GM18868 (cell line): ENCODE results near the gene AQP10.
"Not testable (repeated sequence)": the region's sequence is repeated elsewhere in the genome, so short reads cannot be mapped to it uniquely, and the experiment has no call there.

Source experiments
- ATAC-seq: cut with Tn5 transposase; IDR thresholded peaks from one replicate; pipeline ENCODE4 v1.9.1; 2021; ENCODE audit warnings: mild to moderate bottlenecking, moderate library complexity; ENCODE audit not compliant: unreplicated experiment

Gene AQP10

DNA sequence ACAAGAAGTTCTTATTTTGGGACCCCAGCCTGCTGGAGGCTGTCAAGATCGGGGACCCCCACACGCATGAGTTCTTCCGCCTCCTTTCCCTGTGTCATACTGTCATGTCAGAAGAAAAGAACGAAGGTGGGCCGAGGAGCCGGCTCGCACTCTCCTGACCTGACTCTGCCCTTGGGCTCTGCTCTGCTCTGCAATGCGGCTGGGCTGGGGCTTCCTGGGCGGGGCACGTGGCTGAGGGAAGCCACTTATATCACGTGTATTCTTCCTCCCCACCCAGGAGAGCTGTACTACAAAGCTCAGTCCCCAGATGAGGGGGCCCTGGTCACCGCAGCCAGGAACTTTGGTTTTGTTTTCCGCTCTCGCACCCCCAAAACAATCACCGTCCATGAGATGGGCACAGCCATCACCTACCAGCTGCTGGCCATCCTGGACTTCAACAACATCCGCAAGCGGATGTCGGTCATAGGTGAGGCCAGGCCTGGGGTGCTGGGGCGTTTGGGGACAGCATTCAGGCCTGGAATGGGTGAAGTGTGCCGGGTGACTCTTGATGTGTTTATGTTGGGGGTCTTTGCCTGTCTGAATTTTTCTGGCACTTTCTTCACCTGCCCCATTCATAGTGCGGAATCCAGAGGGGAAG, 22.1 kb downstream of the AQP10 start:
- ATAC-seq = no peak

DNA sequence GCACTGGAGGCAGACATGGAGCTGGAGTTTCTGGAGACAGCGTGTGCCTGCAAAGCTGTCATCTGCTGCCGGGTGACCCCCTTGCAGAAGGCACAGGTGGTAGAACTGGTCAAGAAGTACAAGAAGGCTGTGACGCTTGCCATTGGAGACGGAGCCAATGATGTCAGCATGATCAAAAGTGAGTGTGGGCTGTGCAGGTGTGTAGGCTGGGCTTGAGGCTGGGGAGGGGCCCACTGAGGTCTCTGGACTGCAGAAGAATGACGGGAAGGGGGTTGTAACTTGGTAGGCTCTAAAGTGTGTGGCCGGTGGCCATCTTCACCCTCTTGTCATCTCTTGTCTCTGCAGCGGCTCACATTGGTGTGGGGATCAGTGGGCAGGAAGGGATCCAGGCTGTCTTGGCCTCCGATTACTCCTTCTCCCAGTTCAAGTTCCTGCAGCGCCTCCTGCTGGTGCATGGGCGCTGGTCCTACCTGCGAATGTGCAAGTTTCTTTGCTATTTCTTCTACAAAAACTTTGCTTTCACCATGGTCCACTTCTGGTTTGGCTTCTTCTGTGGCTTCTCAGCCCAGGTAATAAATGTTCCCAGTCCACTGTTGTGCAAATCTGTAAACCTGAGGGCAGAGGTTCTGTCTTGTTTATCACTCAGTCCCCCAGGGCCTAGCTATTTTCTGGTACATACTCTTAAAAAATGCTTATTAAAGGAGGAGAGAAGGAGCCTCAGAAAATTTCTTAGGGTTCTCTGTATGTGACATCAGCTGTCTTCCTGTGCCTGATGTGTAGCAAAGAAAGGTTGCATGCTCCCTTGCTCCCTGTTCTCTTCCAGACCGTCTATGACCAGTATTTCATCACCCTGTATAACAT, 24.3 kb downstream of the AQP10 start:
- no peak for ATAC-seq

DNA sequence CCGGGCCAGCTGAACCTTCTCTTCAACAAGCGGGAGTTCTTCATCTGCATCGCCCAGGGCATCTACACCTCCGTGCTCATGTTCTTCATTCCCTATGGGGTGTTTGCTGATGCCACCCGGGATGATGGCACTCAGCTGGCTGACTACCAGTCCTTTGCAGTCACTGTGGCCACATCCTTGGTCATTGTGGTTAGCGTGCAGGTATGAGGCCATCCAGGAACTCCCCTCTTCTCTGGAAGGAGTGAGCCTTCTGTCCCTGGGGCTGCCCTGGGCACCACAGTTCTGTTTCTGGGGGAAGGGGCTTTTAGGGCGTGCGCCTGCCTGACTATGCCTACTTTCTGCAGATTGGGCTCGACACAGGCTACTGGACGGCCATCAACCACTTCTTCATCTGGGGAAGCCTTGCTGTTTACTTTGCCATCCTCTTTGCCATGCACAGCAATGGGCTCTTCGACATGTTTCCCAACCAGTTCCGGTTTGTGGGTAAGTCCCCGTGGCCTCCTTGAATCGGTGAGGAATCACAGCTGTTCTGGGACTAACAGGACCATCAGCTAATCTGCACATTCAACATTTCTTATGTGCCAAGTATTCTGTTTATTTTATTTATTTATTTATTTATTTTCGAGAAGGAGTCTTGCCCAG, 25.5 kb downstream of the AQP10 start:
- ATAC-seq = no peak

DNA sequence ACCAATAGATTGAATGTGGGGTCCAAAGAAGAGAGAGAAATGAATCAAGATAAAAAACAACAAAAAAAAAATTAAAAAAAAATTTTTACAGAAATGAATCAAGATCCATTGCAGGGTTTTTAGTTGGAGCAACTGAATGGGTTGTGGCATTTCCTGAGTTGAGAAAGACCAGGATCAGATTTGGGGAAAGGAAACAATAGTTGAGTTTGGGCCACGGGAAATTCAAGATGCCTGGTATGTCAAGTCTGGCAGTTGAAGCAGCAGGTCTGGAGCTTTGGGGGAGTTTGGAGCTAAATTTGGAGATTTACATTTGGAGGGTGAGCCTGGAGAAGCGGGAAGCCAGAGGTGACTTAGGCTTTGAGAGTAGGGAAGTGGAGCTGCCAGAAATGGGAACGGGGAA, 27.1 kb downstream of the AQP10 start:
- ATAC-seq = no peak

DNA sequence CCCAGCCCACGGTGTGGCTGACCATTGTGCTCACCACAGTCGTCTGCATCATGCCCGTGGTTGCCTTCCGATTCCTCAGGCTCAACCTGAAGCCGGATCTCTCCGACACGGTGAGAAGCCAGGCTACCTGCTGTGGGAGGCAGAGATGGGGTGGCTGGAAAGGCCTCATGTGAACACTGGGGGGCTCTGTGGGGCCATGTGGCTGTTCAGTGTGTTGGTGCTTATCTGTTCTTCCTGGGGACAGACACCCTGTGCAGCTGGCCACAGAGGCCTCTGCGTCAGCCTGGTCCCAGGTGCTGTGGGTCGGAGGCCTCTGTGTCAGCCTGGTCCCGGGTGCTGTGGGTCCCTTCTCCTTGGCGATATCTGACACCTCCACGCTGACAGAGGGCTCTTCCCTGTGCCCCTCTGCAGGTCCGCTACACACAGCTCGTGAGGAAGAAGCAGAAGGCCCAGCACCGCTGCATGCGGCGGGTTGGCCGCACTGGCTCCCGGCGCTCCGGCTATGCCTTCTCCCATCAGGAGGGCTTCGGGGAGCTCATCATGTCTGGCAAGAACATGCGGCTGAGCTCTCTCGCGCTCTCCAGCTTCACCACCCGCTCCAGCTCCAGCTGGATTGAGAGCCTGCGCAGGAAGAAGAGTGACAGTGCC, 27.7 kb downstream of the AQP10 start:
- ATAC-seq = no peak

DNA sequence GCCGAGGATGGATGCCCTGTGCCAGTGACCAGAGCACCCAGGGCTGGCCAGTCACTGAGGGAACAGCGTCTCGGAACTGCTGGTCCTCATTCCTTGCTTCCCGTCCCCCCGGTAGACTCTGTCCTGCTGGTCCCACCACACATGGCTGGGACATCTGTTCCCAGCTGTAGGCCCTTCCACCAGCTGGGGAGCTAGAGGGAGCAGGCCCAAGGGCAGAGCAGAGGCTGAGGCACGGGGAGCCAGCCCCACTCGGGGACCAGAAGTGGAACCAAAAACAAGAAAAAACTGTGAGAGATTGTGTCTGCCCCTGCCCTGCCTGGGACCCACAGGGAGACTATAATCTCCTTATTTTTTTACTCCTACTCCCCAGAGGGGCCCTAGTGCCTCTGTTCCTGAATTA, 28.2 kb downstream of the AQP10 start:
- ATAC-seq = no peak

DNA sequence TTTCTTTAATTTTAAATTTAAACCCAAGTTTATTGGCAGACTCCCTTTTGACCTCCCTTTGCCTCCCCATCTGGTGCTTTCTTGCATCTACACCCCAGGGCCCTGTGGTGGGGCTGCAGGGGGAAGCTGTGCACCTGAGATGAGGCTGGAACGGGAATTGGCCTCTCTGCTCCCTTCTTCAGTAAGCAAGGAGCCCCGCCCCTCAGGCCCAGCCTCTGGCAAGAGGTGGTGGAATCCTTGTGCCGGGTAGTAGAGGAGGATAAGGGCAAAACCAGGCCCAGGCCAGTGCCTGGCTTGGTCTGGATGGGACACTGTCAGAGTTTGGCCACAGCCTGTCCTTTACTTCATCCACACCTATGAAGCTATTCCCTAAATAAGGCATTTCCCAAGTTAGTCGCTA, 29.5 kb downstream of the AQP10 start:
- ATAC-seq = no peak

DNA sequence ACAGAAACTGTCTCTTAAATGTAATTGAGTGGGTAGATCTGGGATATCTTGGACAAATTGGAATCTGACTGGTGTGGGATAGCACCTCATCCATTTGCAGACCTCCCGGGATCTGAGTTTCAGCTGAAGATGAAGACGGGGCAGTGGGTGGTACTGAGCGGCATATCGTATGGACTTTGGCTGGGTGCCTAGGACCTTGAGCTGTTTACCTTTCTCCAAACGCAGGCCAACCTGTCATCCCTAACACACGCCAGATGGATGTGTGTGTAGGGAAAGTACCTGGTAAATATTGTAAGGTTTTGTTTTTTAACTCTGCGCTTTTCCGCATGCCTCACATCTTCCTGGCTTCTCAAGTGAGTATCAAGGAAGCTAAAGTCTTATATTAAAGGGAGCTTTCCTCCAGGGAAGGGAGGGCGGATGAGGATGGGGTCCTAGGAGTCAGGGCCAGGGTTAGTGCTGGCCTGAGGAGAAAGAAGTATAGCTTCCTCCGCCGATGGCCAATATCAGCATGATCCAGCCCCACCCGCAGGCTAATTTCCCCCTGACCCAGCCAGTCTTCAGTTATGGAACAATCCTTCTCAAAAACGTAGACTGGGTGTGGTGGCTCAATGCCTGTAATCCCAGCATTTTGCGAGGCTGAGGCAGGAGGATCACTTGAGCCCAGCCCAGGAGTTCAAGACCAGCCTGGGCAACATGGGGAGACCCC, 30.6 kb downstream of the AQP10 start:
- ATAC-seq = no peak

DNA sequence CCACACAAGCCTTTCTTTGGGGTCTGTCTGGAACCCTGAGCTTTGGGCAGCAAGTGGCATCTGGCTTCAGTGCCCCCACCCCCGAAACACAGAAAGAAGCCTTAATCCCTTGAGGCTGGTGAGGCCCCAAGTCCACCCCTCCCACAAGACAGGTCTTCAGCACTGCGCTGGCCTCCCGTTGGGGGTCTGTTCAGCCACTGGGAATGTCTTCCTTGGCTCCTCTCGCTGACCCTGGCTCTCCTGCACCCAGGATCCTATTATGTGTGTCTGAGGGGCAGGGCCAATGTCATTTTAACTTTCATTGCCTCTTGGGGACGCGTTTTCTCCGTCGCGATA, 31.3 kb downstream of the AQP10 start:
- ATAC-seq = no peak

DNA sequence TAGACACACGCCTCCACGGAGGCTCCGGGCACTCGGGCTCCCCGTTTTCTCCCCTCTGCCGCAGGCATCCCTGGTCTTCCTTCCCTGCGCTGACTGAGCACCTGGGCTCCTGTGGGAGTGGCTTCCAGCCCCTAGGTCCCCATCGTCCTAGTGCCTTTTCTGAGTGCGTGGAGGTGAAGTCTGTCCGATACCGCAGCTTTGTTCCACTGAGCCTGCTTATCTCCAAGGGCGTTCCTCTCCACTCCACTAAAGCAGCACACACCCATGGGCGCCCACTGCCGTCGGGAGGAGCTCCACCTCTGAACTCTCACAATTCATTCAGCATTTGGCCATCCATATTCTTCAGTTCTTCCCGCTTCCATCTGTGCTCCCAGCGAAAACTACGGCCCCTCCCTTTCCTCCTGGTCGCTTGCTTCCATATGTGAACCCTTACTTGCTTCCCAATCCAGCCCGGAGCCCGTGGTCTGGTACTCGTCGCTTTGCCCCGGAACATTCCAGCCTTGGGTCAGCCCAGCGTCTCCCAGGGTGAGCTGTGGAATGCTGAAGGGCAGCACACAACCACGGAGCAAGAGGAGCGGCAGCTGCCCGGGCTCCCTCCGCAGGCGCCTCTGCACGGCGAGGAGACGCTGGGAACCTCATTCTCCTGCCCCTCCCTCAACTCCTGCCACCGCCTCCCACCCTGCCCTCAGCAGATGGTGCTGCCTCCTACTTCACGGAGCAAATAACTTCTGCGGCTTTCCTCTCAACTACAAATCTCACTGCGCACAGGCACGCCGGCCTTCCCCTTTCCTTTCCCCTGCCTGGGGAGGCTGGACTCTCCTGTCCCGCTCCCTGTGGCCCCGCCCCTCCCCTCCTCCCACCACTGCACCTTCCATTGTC, 31.9 kb downstream of the AQP10 start:
- ATAC-seq = no peak

DNA sequence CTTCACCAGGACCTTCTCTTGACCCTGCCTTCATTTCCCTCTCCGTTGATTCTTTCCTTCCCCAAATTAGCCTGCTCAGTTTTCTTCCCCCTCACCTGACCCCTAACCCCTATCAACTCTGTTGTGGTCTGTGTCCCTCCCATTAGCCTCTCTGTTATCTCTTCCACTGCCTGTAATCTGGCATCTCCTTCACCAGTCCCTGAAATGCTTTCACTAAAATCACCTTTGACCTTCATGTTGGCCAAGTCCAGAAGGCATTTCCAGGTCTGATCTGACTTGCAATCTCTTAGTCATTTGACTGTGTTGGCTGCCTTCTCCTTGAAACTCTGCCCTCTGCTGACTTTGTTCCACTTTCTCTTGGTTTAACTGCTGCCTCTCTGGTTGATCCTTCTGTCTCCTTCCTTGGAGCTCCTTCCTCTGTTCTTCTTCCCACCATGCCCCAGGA, 32.6 kb downstream of the AQP10 start:
- ATAC-seq = no peak

DNA sequence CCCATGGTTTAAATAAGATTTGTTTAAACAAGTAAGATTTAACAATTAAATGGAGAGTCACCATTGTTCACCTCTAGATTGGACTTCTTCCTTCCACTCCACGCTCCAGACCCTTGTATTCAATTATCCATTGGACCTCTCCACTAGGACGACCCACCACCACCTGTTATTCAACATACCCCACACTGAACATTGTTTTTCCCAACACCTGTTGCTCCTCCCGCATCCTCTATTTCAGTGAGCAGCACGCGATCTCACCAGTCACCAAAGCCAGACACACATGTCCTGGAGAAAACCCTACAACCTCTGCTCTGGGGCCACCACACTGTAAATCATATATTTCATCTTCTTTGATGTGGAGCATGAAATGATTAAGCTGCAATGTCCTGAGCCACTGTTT, 33.1 kb downstream of the AQP10 start:
- no peak for ATAC-seq

DNA sequence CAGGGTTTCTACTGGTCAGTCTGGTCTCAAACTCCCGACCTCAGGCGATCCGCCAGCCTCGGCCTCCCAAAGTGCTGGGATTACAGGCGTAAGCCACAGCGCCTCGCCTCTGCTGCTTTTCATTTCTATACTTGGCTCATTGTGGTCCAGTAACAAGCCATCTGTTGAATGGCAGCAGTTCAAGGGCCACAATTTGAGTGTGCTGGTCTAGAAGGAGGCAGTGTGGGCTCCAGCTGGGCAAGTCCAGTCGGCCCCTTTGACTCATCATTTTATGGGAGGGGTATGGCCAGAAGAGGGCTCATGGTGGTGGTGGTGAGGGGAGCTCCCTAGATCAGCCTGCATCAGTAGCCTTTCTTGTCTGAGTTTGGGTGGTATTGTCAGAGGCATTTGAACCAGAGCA, 37.6 kb downstream of the AQP10 start:
- ATAC-seq = no peak

DNA sequence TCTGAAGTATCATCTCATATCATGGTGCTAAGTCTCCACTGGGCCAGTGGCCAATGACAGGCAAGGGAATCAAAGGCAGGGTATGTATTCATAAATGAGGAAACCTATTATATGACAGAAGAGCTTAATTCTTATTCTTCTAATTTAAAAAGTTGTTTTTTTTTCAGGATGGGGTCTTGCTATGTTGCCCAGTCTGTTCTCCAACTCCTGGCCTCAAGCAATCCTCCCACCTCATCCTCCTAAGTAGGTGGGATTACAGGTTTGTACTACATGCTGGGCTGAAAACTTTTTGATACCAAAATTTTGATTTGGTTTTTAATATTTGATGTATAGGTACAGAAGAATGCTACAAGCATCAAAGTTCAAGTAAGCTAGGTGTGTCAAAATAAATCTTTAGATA, 39.4 kb downstream of the AQP10 start:
- no peak for ATAC-seq

DNA sequence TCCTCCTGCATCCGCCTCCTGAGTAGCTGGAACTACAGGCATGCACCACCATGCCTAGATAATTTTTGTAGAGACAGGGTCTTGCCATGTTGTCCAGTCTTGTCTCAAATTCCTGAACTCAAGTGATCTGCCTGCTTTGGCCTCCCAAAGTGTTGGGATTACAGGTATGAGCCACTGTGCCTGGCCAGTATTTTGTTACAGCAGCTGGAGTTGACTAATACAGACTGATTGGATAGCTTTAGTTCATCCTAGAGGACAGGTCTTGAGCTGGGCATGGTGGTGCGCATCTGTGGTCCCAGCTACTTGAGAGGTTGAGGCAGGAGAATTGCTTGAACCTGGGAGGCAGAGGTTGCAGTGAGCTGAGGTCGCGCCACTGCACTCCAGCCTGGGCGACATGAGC, 40.0 kb downstream of the AQP10 start:
- not testable (repeated sequence) for ATAC-seq

DNA sequence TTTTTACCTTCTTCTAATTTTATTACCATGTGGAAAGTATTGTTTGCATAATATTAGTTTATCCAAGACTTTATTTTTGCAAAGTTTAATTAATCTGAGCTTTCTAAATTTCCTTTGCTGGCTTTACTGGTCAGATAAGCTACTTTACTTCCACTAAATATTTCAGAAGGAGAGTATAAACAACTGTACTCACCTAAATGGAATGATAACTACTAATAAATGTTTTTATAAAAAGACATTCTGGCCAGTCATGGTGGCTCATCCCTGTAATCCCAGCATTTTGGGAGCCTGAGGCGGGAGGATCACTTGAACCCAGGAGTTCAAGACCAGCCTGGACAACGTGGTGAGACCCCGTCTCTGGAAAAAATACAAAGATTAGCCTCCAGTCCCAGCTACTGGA, 40.5 kb downstream of the AQP10 start:
- ATAC-seq = no peak

DNA sequence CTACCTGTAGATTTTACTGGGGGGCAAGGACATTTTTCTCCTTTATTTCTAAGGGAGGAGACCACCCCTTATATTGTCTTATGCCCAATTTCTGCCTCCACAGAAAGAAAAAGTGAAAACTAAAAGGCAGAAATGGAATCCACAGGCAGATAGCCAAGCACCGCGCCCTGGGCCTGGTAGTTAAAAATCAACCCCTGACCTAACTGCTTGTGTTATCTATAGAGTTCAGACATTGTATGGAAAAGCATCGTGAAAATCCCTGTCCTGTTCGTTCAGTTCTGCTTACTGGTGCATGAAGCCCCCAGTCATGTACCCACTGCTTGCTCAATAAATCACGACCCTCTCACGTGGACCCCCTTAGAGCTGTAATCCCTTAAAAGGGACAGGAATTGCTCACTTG, 50.5 kb downstream of the AQP10 start:
- no peak for ATAC-seq

DNA sequence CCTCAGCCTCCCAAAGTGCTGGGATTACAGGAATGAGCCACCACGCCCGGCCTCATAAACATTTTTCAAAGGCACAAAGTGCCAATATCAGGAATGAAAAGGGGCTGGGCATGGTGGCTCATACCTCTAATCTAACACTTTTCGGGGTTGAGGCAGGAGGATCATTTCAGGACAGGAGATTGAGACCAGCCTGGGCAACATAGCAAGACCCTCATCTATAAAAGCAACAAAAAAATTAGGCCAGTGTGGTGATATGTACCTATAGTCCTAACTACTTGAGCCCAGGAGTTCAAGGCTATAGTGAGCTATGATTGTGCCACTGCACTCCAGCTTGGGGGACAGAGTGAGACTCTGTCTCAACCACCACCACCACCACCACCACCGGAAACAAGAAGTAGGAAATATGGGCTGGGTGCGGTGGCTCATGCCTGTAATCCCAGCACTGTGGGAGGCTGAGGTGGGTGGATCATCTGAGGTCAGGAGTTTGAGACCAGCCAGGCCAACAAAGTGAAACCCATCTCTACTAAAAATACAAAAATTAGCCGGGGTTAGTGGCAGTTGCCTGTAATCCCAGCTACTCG, 53.0 kb downstream of the AQP10 start:
- not testable (repeated sequence) for ATAC-seq
